HG03064 (cell line): ENCODE data around the gene PRAC2.

Experiments used
- ATAC-seq: cut with Tn5 transposase; IDR thresholded peaks from one replicate; pipeline ENCODE4 v1.9.1; 2021; ENCODE audit warnings: low read depth; ENCODE audit not compliant: unreplicated experiment

Gene PRAC2

DNA sequence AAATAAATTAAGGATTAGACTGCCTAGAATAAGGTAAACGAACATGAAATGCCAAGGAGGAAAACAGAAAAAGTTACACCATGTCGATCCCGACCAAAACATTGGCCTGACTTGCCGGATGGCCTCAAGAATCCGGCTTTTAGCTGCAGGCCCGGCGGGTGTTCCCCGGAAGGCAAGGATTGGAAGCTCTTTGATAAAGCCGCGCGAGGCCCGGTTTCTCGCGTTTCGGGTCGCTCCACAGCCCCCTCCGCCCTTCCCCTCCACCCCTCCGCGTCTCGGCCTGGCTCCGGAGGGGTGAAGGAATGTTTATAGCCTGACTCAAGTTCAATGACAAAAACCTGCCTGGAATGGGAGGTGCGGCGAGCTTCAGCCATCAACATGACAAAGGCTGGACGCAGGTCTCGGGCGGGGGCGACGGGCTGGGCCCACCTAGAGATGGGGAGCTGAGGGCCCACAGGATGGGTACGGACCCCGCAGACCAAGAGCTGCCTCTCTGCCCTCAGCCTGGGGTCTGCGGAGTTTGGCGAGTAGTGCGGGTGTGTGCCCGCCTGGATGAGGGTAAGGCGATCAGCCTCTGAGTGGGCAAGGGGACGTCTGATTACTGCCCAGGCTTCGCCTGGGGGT, 3.2 kb upstream of the PRAC2 start:
- no peak for ATAC-seq

DNA sequence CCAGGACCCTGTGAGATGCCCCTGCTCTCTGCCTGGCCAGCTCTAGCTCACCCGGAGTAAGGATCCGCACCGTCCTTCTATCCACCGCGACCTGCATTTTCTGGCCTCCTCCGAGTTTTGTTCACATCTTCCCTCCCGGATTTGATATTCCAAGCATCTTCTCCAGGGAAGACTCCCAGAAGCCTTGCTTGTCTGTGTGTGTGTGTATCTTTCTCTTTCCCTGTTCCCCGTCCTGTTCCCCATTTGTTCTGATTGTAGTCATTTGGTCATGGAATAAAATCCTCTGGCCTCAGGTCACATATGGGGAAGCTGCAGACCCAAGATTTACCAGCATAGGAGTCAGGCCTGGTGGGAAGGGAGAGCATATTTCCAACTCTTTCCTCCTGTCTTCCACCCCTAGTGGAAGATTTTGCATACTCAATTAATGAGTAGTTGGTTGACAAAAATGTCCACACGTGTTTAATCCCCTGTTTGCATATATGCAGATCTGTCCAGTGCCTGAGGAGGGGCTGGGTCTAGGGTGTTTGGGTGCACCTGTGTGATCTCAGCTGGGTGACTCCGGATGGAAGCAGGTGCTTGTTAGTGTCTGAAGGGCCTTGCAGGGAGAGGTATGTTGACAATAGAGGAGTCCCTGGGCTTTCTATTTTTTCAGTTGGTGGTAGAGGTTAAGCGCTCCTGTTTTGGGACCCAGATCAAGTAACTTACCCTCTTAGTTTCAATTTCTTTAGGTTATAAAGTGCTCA, 2.5 kb upstream of the PRAC2 start:
- no peak for ATAC-seq

DNA sequence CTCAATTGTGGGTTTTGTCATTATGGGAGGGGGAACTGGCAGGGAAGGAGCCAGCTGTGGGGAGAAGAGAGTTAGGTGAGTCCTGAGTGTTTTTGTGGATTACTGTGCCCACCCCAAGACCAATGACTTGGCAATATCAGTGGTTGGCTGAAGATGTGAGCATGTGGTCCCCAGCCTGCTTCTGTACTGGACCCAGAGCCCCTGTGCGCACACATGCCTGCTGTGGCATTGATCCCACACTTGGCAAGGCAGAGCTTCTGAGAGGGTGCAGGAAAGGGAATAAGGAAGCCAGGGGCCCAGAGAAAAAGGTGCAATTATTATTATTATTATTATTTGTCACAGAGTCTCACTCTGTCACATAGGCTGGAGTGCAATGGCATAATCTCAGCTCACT, 2.0 kb upstream of the PRAC2 start:
- ATAC-seq: no peak

DNA sequence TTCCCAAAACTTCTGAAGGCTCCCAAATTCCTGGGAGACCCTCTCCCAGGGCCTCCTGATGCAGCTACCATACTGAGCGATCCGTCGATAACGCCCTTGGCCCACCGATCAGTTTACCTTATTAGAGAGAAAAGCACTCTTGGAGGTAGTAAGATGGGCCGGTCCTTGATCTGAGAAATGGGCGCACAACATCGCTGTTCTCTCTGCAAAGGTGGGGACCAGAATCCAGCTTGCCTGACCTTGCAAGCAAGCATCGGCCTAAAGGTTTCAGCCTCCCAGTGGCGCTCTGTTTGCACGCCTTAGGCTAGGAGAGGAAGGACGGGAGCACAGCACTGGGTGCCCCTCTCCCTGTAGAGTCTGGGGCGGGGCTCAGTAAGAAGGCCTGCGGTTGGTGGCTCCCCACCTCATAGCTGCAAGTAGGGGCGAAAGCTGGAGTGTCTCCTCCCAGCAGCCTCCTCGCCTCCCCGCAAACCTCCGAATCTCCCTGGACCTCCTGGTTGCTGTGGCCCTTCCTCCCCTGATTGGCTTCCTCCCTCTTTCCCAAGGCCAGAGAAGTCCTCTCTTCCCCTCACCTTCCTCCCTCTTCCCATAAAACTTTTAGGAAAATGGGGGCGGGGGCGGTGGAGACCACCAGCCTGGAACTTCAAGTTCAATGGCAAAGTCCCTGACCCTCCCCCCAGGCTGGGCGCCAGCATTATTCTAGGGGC, 631 bp upstream of the PRAC2 start, which contains the start of gene PRAC1:
Gene PRAC1 (minus strand): TSS at position 318 of the 707 bp plus-strand sequence. CDS start 126 bp downstream, at position 192.
- ATAC-seq: no peak

DNA sequence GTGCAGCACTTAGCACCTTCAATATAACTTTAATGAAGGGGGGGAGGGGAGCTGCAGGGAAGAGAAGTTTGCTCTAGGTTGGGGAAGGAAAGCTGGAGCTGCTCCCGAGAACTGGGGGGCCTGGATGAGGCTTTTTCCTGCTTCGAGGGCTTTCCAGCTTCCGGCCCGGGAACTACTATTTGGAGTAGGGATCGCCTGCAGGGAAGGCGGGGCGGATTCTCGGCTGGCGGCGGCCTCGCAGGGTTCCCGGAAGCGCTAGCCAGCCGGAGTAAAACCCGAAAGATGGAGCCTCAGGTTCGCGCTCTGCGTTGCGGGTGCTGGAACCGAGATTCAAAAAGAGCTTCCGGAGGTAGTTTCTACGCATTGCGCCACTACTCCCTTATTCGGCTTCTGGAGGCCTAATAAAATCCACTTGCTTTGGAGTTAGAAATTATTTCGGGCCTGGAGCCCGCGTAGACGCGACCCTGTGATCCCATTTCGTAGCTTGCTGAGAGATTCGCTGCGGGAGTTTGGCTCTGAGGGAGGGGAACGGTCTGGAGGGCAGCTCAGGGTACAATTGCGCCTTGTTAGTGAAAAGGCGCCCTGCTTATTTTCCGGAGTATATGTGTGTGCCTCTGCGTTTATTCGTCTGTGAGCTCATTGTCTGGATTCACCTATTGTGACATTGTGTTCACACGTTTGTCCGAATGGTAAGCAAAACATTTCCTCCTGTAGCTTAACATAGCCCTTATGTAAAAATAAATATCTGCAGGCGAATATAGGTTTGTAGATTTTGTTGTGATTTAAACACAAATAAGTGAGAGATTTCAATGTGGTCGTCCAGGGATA, 652 bp downstream of the PRAC2 start:
- ATAC-seq: no peak

DNA sequence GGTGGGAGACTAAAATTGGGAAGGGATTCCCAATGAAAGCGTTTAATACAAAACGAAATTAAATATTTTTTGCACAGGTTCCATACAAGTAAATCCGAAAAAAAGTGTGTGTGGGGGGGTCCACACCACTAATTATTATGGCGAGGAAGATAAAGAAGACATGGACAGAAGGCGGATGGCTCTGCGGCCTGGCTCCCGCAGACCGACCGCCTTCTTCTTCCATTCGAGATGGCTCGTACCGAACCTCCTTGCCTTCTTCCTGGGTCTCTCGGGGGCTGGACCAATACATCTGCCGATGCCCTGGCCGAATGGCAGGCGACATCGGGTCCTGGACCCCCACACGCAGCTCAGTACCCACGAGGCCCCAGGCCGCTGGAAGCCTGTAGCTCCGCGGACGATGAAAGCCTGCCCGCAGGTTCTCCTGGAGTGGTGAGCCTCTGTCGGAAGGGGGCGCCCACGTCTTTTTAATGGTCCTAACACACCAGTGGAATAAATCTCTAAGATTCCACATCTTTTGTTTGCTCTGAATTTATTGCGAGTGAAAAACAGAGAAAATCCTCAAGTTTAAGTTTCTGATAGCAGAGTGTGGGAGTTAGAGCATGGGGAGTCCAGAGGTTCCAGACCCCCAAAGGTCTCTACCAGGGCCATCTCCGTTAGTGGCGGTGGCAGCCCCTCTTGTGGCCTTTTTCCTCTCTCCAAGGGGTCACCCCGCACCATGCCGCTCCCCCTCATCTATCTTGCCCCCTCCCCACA, 1.4 kb downstream of the PRAC2 start:
- no peak for ATAC-seq

DNA sequence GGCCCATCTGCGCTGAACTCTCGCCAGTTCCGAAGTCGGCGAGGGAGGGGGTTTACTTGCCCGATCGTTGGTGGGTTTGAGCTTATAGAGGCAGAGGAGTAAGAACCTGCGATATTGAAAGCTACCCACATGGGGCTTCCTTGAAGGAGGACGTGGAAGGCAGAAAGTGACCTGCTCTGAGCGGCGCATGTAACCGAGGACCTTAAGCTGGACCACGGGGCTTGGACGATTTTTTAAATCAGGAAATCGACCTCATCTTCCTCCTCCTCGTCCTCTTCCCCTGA, 2.0 kb downstream of the PRAC2 start:
- ATAC-seq: no peak

DNA sequence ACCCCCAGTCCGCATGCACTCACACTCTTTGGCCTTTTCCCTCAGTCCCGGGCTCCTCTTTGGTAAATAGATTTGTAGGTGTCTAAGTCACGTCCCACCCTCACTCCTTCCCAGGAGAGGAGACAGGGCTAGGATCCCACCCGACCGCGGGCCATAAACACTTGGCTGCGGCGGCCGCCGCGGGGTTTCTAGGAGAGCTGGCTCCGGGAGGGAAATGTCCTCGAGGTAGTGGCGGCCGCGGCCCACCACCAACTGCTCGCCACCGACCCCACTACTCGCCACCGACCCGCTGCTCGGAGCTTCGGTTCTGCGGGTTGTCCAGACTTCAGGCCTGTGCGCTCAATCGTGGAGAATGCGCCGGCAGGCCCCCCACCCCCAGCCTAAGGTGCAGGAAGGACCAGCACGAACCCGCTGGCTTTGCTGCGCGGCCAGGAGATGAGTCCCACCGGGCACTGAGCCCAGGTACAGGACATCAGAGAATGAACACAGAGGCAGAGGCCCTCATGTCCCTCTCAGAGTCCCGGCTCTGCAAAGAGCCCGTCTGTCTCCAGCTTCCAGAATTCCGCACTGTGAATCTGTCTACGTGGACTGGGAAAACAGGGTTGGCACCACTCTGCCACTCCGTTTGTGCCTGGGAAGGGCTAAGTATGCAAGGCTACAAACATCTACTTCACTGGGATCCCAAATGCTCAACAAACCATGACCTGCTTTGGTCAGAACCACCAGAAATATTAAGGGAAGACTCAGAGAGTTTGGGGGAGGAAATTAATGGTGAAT, 2.5 kb downstream of the PRAC2 start:
- ATAC-seq: no peak

DNA sequence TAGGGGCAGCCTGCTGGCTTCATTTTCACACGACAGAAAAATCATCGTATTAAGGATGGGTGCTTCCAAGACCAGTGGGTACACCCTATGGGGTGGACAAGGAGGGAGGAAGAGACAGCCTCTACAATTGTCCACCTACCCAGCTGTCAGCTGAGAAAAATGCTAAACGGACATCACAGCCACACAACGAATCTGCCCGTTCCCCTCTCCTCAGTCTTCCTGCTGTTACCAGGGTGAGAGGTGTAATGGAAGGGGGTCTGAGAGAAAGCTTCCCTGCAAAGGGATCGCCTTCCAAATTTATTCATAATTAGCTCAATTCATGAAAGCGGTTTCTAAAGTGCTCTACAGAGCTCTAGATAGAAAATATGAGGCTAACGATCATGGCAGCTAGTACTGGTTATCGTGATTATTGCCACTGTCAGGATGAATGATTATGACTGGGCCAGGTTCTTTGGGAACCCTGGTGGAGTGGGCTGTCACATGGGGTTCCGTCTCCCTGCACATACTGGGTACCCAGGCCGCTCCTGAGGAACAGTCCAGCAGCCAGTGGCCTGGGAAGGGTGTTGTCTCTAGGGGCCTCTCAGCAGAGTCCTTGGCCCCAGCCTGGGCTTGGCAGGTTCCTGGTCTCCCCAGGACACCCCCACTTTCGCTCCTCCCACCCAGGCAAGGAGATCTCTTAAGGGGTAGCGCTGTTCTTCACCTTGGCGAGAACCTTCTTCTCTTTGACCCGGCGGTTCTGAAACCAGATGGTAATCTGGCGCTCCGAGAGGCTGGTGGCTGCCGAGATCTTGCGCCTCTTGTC, 3.3 kb downstream of the PRAC2 start:
- no peak for ATAC-seq

DNA sequence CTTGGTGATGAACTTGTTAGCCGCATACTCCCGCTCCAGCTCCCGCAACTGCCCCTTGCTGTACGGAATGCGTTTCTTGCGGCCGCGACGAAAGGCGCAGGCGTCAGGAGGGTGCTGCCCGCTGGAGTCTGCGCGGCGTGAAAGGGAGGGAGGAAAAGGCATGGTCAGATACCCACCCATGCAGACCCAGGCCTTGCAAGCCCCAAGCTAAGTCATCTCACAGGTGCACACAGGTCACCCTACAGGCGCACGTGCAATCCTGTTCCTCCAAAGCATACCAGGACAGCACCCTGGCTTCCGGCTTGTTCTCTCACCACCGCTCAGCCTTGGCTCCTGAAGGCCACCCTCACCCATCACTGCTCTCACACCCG, 3.9 kb downstream of the PRAC2 start:
- no peak for ATAC-seq

DNA sequence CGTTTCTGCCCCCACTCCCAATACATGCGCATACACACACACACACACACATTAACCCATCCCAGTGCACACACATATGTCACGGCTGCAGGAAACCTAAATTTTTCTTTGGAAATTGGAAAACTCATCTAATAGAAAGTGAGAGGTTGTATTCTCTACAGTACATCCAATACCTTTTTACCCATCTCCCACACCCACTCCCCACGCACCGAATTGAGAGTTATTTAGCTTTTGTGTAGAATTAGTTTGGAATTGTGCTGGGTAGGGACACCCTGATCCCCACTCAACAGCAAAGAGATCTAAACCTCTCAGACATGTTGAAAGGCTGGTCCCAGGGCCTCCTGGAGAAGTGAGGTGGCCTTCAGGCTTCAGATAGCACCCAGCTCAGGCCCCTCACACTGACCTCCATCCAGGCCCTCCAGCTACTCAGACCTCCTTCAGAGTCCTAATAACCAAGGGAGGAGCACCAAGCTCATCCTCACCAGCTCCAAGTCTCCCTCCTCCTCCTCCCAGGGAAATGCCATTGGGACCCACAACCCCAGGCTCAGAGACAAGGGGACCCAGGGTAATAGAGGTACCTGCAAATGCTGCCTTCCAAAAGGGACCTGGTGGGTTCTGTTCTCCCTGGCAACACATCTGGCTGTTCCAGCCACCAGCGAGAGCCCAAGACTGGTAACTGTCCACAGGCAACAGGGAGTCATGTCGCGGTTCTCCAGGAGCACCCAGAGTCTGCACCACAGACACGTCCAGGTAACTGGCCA, 4.6 kb downstream of the PRAC2 start:
- no peak for ATAC-seq

DNA sequence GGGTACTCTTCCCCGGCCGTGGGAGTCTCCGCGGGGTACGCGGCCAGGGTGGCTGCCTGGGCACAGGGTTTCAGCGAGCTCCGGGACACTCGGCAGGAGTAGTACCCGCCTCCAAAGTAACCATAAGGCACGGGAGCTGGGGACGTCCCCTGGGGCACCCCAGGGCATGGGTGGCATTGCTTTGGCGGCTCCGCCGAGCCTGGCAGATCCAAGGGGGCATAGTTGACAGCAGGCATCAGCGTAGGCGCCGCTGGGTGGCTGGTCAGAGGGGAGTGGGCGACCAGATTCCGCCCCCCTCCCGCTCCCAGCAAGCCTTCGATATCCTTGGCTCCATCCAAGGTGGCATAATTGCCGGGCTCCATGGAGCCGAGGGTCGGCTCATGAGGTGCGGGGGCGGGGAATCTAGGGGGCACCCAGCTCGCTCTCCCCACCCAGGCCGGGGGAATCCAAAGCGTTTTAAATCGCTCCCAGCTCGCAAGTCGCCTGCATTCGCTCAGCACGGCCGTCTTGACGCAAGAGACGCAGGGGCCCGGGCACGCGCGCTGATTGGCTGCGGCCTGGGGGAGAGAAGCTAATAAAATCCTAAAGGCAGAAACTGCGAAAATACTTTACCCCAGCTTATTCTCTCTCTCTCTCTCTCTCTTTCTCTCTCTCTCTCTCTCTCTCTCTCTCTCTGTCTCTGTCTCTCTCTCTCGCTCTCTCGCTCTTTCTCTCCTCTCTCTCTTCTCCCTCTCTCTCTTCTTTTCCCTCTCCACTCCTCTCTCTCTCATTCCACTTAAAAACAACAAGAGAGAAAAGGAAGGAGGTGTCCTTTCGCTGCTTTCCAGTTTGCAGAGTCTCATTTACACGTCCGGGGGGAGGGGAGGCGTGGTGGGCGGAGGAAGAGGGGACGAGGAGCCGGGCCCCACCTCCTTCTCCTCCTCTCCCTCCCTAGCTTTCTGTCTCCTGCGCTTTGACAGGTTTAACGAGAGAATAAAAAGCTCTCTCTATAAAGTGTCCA, 5.5 kb downstream of the PRAC2 start, which contains the start of gene HOXB13:
Gene HOXB13 (minus strand): TSS at position 519 of the 1,000 bp plus-strand sequence. CDS start 157 bp downstream, at position 362.
- no peak for ATAC-seq

DNA sequence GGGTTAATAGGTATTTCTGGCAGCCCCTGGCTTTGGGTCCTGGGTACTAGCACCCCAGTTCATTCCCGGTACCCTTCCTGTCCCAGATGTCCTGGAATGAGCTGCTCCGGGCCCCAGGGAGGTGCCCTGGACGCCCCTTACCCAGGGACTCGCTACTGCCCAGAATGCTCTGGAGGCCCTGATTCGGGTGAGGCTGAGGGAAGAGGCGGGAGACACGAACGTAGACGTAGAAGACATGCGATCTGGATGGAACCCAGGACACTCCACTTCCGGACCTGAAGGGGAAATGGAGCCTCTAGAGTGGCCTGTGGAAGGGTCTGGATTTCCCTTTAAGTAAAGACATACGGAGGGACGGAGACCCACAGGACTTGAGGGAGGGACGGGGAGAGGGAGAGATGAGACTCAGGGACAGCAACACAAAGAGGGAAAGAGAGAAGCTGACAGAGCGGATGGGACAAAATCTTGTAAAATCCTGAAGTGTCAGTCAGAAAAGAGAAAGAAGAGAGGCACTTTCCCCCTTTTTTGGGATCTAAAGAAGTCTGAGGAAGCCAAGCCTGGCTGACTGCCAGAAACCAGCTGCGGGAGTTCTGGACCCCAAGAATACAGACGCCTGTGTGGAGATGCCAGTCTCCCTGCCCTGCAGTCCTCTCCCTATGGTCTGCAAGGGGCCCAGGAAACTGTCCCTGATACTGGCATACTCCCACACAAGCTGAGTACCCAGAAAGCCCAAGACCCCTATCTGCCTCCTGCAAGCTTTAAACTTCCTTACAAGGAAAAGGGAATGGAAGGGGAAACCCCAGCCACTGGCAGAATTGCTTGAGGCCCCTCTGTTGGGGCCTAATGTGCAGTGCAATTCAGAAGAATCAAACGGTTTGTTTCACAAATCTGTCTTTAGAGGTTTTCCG, 6.6 kb downstream of the PRAC2 start:
- ATAC-seq: no peak

DNA sequence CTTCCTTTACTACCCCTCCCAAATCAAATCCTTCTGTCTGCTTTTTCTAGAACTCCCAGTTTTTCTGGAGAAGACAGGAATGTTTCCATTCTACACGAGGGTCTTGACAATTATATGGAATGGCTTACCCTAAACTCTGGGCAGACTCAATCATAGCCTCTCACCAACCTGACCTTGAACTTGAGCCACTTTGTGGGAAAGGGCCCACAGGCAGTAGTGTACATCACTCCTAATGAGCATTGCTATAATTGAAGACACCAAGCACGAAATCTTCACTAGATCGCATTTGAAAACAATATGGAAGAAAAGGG, 7.2 kb downstream of the PRAC2 start:
- ATAC-seq: no peak

DNA sequence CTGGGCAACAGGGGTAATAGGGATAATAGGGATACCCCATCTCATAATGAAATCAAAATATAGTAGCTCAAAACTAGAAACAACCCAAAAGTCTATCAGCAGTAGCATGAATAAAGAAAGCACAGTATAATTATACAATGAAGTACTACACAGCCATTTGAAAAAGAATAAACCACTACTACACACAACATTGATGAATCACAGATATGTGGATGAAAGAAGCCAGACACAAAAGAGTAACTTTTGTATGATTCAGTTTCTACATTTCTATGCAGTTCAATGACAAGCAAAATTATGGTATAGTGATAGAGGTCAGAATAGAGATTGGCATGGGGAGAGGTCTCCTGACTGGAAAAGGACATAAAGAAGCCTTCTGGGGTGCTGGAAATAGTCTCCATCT, 8.4 kb downstream of the PRAC2 start:
- no peak for ATAC-seq
